ENCODE data around the gene PANX2. TPM values are rescaled to one million over a fixed set of nuclear protein-coding genes. Genes with fewer than 3 reads are reported as not detected.
"Not testable (repeated sequence)": the region's sequence is repeated elsewhere in the genome, so short reads cannot be mapped to it uniquely, and the experiment has no call there.

Gene PANX2
- total RNA-seq, 4 donors from 2014 or later, result 1.3 to 1.8 (median 1.6) TPM

GRCh38 chr22:50134481-50134880, 36.0 kb upstream of the PANX2 start:
- no peak for DNase-seq (ENCODE audit: low spot score)
- no peak for TF ChIP-seq CTCF (IDR thresholded peaks at IDR 0.05)

GRCh38 chr22:50136581-50137015, 33.9 kb upstream of the PANX2 start:
- ATAC-seq (ENCODE audit: low FRiP score) (peak; percentile 44), DNase-seq (ENCODE audit: low spot score) (no peak)
- TF ChIP-seq CTCF (IDR thresholded peaks at IDR 0.05), result no peak

More at GRCh38 chr22:50134481-50134880, 36.0 kb upstream of the PANX2 start:
- ATAC-seq (ENCODE audit: low FRiP score), result no peak

GRCh38 chr22:50137277-50137676, 33.3 kb upstream of the PANX2 start:
- not testable (repeated sequence) for ATAC-seq (ENCODE audit: low FRiP score); DNase-seq (ENCODE audit: low spot score)

GRCh38 chr22:50138041-50138440, 32.5 kb upstream of the PANX2 start:
- ATAC-seq (ENCODE audit: low FRiP score) (no peak), DNase-seq (ENCODE audit: low spot score) (no peak)
- no peak for TF ChIP-seq CTCF (IDR thresholded peaks at IDR 0.05)

GRCh38 chr22:50138988-50139387, 31.5 kb upstream of the PANX2 start:
- no peak for TF ChIP-seq CTCF (IDR thresholded peaks at IDR 0.05)
- ATAC-seq (ENCODE audit: low FRiP score) (no peak), DNase-seq (ENCODE audit: low spot score) (no peak)

- DNase-seq (ENCODE audit: low spot score) (no peak), ATAC-seq (ENCODE audit: low FRiP score) (no peak)
- no peak for TF ChIP-seq CTCF (IDR thresholded peaks at IDR 0.05)
Measured at GRCh38 chr22:50139843-50140415, 30.6 kb upstream of the PANX2 start.

- ATAC-seq (ENCODE audit: low FRiP score) (no peak), DNase-seq (ENCODE audit: low spot score) (no peak)
- TF ChIP-seq CTCF (IDR thresholded peaks at IDR 0.05), result no peak
Measured at GRCh38 chr22:50140615-50141014, 29.9 kb upstream of the PANX2 start.
